GM12878 (cell line): Measurements from ENCODE around the gene PLEKHH1. TPM values are rescaled to one million over a fixed set of nuclear protein-coding genes. Genes with fewer than 3 reads are reported as not detected.

Experiments
- EGR1 ChIP-seq, 2 experiments: IDR thresholded peaks; 1 replicate in 1 of 2; 2 replicates in 1 of 2; pipeline ENCODE4 v1.6.1; 2011 to 2012; ENCODE audit warnings: low read depth in 2 of 2, low read length in 2 of 2, borderline replicate concordance in 1 of 2, mild to moderate bottlenecking in 1 of 2, moderate library complexity in 1 of 2
- HDAC6 ChIP-seq: fragments of 200-600 bp; sonication (generic); IDR thresholded peaks from one replicate; pipeline ENCODE4 v1.8.0; 2017; ENCODE audit warnings: antibody characterized with exemption; ENCODE audit not compliant: unreplicated experiment
- HSF1 ChIP-seq: fragments of 150-350 bp; IDR thresholded peaks from 2 replicates; pipeline ENCODE4 v1.6.1; 2014; ENCODE audit warnings: mild to moderate bottlenecking, low read depth, low read length
- NFYB ChIP-seq: IDR thresholded peaks from 2 replicates; pipeline ENCODE4 v1.6.1; 2011; ENCODE audit warnings: low read depth, mild to moderate bottlenecking, low read length, improper control_type of control experiment, moderate library complexity; ENCODE audit not compliant: insufficient read depth
- WRNIP1 ChIP-seq: IDR thresholded peaks from 2 replicates; pipeline ENCODE4 v1.6.1; 2011; ENCODE audit warnings: low read depth, low read length, improper control_type of control experiment, borderline replicate concordance
- ZBTB40 ChIP-seq: fragments of 450-650 bp; IDR thresholded peaks from 2 replicates; pipeline ENCODE4 v1.6.1; 2016; ENCODE audit warnings: mild to moderate bottlenecking, moderate library complexity, borderline replicate concordance
- ZNF217 ChIP-seq: fragments of 450-650 bp; IDR thresholded peaks from 2 replicates; pipeline ENCODE4 v1.6.1; 2017; ENCODE audit warnings: antibody characterized with exemption, mild to moderate bottlenecking
- polyA plus RNA-seq, 11 experiments: library from polyadenylated mRNA; depleted of rRNA in 4 of 11; unstranded in 6 of 11; stranded (reverse) in 5 of 11; fragments of >200 nt; fragmentation: Nextera tagmentation in 4 of 11; fragmentation: Illumina TruSeq in 1 of 11; extraction: Ambion mirVana in 4 of 11; extraction: Trizol in 1 of 11; gene quantifications; 1 replicate in 1 of 11; 2 replicates in 10 of 11; pipeline versions ENCODE4 v1.2.1 to v1.2.3, GENCODE V29; 2011 to 2016; ENCODE audit warnings: inconsistent platforms in 2 of 11, missing spikeins in 2 of 11, low read depth in 1 of 11
- total RNA-seq, 4 experiments: library from RNA; depleted of rRNA in 3 of 4; stranded (reverse); fragments of >200 nt in 3 of 4; fragmentation: Illumina TruSeq in 1 of 4; extraction: Trizol in 1 of 4; gene quantifications; 2 replicates each; pipeline versions ENCODE4 v1.2.1 to v1.2.3, GENCODE V29; 2013 to 2021
- TF ChIP-seq, protein P1 (sequence below): fragments of 450-650 bp; IDR thresholded peaks from 2 replicates; pipeline ENCODE4 v1.6.1; 2017; ENCODE audit warnings: mild to moderate bottlenecking, low read depth, inconsistent platforms; ENCODE audit not compliant: poor library complexity, severe bottlenecking

Gene PLEKHH1
- total and polyA plus RNA-seq, 10 of the 15 experiments (the other 5 are each of a cell fraction or from before 2014, with no cell fraction given), result 0.11 to 0.95 (median 0.41) TPM

GRCh38 chr14:67487937-67488893, 44.9 kb upstream of the PLEKHH1 start, which contains the start of gene TMEM229B (continued):
- TF ChIP-seq ZBTB40 (no peak), NFYB (0 out of 2 replicates have a peak, but pooled peaks have one; percentile 17), ZNF217 (peak; percentile 87), HDAC6 (no peak), HSF1 (no peak), EGR1 (IDR thresholded peaks at IDR 0.05; ENCODE audit: borderline replicate concordance in 1 of 2, low read depth in 2 of 2, low read length in 2 of 2) (peak in 1 of 2 experiments; percentile 60; a peak in 1 of 3 replicates), WRNIP1 (no peak)
- TF ChIP-seq, protein P1, sequence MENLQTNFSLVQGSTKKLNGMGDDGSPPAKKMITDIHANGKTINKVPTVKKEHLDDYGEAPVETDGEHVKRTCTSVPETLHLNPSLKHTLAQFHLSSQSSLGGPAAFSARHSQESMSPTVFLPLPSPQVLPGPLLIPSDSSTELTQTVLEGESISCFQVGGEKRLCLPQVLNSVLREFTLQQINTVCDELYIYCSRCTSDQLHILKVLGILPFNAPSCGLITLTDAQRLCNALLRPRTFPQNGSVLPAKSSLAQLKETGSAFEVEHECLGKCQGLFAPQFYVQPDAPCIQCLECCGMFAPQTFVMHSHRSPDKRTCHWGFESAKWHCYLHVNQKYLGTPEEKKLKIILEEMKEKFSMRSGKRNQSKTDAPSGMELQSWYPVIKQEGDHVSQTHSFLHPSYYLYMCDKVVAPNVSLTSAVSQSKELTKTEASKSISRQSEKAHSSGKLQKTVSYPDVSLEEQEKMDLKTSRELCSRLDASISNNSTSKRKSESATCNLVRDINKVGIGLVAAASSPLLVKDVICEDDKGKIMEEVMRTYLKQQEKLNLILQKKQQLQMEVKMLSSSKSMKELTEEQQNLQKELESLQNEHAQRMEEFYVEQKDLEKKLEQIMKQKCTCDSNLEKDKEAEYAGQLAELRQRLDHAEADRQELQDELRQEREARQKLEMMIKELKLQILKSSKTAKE, result peak; percentile 86
